DOHH2 (cell line): ENCODE measurements around the gene SERPINB2.

Experiments
- H3F3A ChIP-seq: fragments of 200-600 bp; sonication (generic), shearing (Covaris generic); 2 replicates; pipeline ENCODE4 v1.6.0; 2016; ENCODE audit warnings: antibody characterized with exemption, mild to moderate bottlenecking; ENCODE audit not compliant: control insufficient read depth, insufficient read depth
- H3K27ac ChIP-seq: fragments of 200-600 bp; sonication (generic); 2 replicates; pipeline ENCODE4 v1.5.1; 2014; ENCODE audit warnings: low read depth, mild to moderate bottlenecking, low read length, moderate library complexity
- H3K27me3 ChIP-seq: fragments of 200-600 bp; sonication (generic); 2 replicates; pipeline ENCODE4 v1.6.1; 2014; ENCODE audit warnings: mild to moderate bottlenecking, low read length, mixed read lengths; ENCODE audit not compliant: control insufficient read depth
- H3K36me3 ChIP-seq: fragments of 200-600 bp; sonication (generic); 2 replicates; pipeline ENCODE4 v1.6.1; 2014; ENCODE audit warnings: mild to moderate bottlenecking, low read length, moderate library complexity, mixed read lengths; ENCODE audit not compliant: control insufficient read depth
- H3K4me1 ChIP-seq: fragments of 200-600 bp; sonication (generic); 2 replicates; pipeline ENCODE4 v1.6.1; 2014; ENCODE audit warnings: mild to moderate bottlenecking, low read length, mixed read lengths; ENCODE audit not compliant: control insufficient read depth
- H3K4me2 ChIP-seq: fragments of 200-600 bp; sonication (generic); 2 replicates; pipeline ENCODE4 v1.6.0; 2014; ENCODE audit warnings: mild to moderate bottlenecking, low read length, moderate library complexity
- H3K4me3 ChIP-seq: fragments of 200-600 bp; sonication (generic); 2 replicates; pipeline ENCODE4 v1.5.1; 2014; ENCODE audit warnings: mild to moderate bottlenecking, low read length, mixed read lengths
- H3K79me2 ChIP-seq: fragments of 200-600 bp; sonication (generic); 2 replicates; pipeline ENCODE4 v1.6.1; 2014; ENCODE audit warnings: mild to moderate bottlenecking, low read length, mixed read lengths; ENCODE audit not compliant: control insufficient read depth
- H3K9me2 ChIP-seq: fragments of 200-600 bp; sonication (generic); replicated peaks from 2 replicates; pipeline ENCODE4 v1.6.1; 2014; ENCODE audit warnings: mild to moderate bottlenecking, low read length, mixed read lengths; ENCODE audit not compliant: control insufficient read depth
- H3K9me3 ChIP-seq: fragments of 200-600 bp; sonication (generic); 2 replicates; pipeline ENCODE4 v1.6.1; 2014; ENCODE audit warnings: antibody characterized with exemption, low read length, mixed read lengths; ENCODE audit not compliant: control insufficient read depth, insufficient read depth
- H4K20me1 ChIP-seq: fragments of 200-600 bp; sonication (generic); 2 replicates; pipeline ENCODE4 v1.6.0; 2014; ENCODE audit warnings: low read depth, mild to moderate bottlenecking, antibody characterized with exemption, low read length, moderate library complexity; ENCODE audit not compliant: control insufficient read depth, insufficient read depth
- EZH2phosphoT487 ChIP-seq: fragments of 200-600 bp; sonication (generic); IDR thresholded peaks from 2 replicates; pipeline ENCODE4 v1.6.1; 2017; ENCODE audit warnings: borderline replicate concordance, mild to moderate bottlenecking, antibody characterized with exemption, low read length, moderate library complexity, mixed read lengths
- TF ChIP-seq, protein P1 (sequence below): fragments of 200-600 bp; sonication (generic); IDR thresholded peaks from one replicate; pipeline ENCODE4 v1.5.1; 2014; ENCODE audit warnings: antibody characterized with exemption, mild to moderate bottlenecking, low read depth, low read length; ENCODE audit not compliant: poor library complexity, severe bottlenecking

The SERPINB2 gene

DNA sequence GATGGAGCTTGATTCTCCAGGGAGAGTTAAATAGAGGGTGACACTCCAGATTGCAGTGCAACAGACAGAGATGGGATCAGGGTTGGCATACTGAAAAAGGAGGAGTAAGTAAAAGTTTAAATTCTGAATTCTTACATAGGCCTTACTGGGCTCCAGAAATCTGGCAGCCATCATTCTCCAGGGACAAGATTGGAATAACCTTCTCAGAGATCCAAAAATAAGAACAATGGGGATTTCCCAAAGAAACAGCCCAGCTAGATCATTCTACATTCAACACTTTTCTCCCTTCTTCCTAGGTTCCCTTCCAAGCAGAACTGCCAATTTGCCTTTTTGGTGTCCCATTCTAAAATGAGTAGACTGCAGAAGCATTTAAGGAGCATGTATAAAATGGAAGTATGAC, 14.9 kb upstream of the SERPINB2 start:
- Histone ChIP-seq H3K36me3 (no peaks in the 10 kb centered on the region), H3K4me3 (no peak overlapping the region), H3F3A (no peaks in the 10 kb centered on the region), H4K20me1 (no peaks in the 10 kb centered on the region), H3K9me3 (no peaks in the 10 kb centered on the region), H3K4me1 (no peaks in the 10 kb centered on the region), H3K27ac (no peak overlapping the region), H3K27me3 (no peaks in the 10 kb centered on the region), H3K4me2 (no peak overlapping the region), H3K9me2 (no peaks in the 10 kb centered on the region), H3K79me2 (no peaks in the 10 kb centered on the region)
- TF ChIP-seq, protein P1, sequence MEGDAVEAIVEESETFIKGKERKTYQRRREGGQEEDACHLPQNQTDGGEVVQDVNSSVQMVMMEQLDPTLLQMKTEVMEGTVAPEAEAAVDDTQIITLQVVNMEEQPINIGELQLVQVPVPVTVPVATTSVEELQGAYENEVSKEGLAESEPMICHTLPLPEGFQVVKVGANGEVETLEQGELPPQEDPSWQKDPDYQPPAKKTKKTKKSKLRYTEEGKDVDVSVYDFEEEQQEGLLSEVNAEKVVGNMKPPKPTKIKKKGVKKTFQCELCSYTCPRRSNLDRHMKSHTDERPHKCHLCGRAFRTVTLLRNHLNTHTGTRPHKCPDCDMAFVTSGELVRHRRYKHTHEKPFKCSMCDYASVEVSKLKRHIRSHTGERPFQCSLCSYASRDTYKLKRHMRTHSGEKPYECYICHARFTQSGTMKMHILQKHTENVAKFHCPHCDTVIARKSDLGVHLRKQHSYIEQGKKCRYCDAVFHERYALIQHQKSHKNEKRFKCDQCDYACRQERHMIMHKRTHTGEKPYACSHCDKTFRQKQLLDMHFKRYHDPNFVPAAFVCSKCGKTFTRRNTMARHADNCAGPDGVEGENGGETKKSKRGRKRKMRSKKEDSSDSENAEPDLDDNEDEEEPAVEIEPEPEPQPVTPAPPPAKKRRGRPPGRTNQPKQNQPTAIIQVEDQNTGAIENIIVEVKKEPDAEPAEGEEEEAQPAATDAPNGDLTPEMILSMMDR, result no peak
- TF ChIP-seq EZH2phosphoT487, result no peak

DNA sequence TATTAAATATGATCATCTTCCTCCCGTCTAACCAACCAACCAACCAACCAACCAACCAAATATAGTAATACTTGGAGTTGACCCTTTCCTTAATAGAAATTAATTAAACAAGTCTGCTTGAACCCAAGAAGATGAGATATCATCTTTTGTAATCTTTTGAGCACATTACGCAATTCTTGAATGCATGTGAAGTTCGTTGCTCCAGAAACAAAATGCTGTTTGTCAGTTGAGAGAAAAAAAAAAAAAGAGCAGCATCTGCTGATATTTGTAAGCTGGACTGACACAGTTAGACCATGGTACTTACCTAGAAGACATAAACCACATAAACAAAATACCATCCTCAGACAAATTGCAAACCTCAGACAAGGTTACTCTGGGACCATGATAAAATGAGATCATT, 9.2 kb upstream of the SERPINB2 start:
- no peak overlapping the region for H3K4me3 ChIP-seq
- H3K9me2 ChIP-seq, result no peaks in the 10 kb centered on the region
- H3K9me3 ChIP-seq, result no peaks in the 10 kb centered on the region
- peaks cover 7% of the 10 kb centered on the region; the same call in 1 of the 2 replicates for H3K27me3 ChIP-seq
- H3K79me2 ChIP-seq, result no peaks in the 10 kb centered on the region
- H3K27ac ChIP-seq, result no peak overlapping the region
- H3K36me3 ChIP-seq, result no peaks in the 10 kb centered on the region
- TF ChIP-seq EZH2phosphoT487, result no peak
- TF ChIP-seq, protein P1, result no peak
- no peak overlapping the region for H3K4me2 ChIP-seq
- no peaks in the 10 kb centered on the region for H3F3A ChIP-seq
- no peaks in the 10 kb centered on the region for H3K4me1 ChIP-seq
- H4K20me1 ChIP-seq, result no peaks in the 10 kb centered on the region

DNA sequence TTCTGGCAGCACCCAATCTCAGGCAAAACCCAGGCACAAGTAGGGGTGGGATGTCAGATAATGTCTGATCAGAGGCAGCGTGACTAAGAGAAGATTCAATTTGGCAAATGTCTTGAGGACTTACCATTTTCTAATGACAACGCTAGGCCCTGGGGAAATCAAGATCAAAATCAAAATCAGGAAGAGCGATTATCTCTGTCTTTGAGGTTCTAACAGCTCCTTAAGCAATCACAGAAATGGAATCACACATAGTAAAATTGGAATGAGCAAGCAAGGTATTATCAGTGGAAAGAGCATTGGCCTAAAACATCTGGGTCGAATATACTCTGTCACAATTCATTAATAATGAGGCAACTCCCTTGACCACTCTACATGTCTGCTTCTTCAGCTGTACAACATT, 8.6 kb upstream of the SERPINB2 start:
- H3K9me2 ChIP-seq, result no peaks in the 10 kb centered on the region
- no peaks in the 10 kb centered on the region for H3K9me3 ChIP-seq
- no peaks in the 10 kb centered on the region for H3K4me1 ChIP-seq
- H3K27ac ChIP-seq, result no peak overlapping the region
- H3K36me3 ChIP-seq, result no peaks in the 10 kb centered on the region
- TF ChIP-seq EZH2phosphoT487, result no peak
- TF ChIP-seq, protein P1, result no peak
- no peaks in the 10 kb centered on the region for H3F3A ChIP-seq
- no peaks in the 10 kb centered on the region for H4K20me1 ChIP-seq
- no peak overlapping the region for H3K4me3 ChIP-seq
- no peak overlapping the region for H3K4me2 ChIP-seq
- H3K79me2 ChIP-seq, result no peaks in the 10 kb centered on the region
- peaks cover 9% of the 10 kb centered on the region; the same call in 1 of the 2 replicates for H3K27me3 ChIP-seq

DNA sequence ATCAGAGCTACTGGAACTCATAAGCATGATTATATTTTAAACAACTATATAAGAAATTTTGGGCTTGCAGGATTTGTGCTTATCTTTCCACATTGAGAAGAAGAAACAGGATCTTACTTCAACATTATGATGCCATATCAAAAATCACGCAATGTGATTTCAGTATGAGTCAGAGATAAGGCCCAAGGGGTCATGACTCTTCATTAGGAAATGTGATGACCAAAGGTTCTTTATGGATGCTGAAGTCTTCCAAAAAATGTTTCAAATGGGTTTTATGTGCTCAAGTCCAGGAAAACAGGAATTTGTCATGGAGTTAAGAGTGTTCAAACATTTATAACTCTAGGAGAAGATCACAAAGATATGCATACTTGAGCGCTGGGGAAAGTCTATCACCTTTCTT, 7.8 kb upstream of the SERPINB2 start:
- H3K27ac ChIP-seq, result no peak overlapping the region
- H3K4me3 ChIP-seq, result no peak overlapping the region
- H3K27me3 ChIP-seq, result peaks cover 10% of the 10 kb centered on the region
- no peaks in the 10 kb centered on the region for H3K4me1 ChIP-seq
- no peak for TF ChIP-seq EZH2phosphoT487
- TF ChIP-seq, protein P1, result no peak
- no peaks in the 10 kb centered on the region for H3F3A ChIP-seq
- no peak overlapping the region for H3K4me2 ChIP-seq
- no peaks in the 10 kb centered on the region for H3K9me2 ChIP-seq
- no peaks in the 10 kb centered on the region for H3K79me2 ChIP-seq
- no peaks in the 10 kb centered on the region for H3K36me3 ChIP-seq
- H4K20me1 ChIP-seq, result no peaks in the 10 kb centered on the region
- H3K9me3 ChIP-seq, result no peaks in the 10 kb centered on the region
